Measurements from ENCODE around the gene SMARCC1.

SMARCC1 gene

GRCh38 chr3:47692158-47692557 lies 89.5 kb downstream of the SMARCC1 start:
- DNase-seq, result no peak

- DNase-seq, result no peak
Measured at GRCh38 chr3:47688488-47688887, 93.2 kb downstream of the SMARCC1 start.

GRCh38 chr3:47685037-47685436 lies 96.7 kb downstream of the SMARCC1 start:
- no peak for DNase-seq

DNA sequence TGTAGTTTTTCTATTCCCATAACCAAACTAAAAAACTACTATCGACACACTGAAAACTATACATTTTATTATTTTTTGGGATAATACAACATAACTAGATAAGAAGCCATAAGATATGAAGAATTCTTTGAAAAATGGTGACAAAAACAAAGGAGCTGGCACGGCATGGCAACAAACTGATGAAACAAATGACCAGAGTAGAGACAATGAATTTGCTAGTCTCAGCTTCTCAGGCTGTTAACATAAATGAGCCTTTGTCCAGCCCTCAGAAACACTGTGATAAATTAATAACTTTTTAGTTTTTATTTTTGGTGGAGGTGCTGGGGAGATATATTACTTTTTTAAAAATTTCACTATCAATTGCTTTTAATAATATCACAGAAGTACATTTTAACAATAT lies 100.7 kb downstream of the SMARCC1 start:
- no peak for DNase-seq

GRCh38 chr3:47678446-47679338 lies 103.0 kb downstream of the SMARCC1 start:
- DNase-seq, result no peak

GRCh38 chr3:47669026-47669749 lies 112.5 kb downstream of the SMARCC1 start:
- DNase-seq, result peak; percentile 46

GRCh38 chr3:47666118-47666517 lies 115.6 kb downstream of the SMARCC1 start:
- no peak for DNase-seq

DNA sequence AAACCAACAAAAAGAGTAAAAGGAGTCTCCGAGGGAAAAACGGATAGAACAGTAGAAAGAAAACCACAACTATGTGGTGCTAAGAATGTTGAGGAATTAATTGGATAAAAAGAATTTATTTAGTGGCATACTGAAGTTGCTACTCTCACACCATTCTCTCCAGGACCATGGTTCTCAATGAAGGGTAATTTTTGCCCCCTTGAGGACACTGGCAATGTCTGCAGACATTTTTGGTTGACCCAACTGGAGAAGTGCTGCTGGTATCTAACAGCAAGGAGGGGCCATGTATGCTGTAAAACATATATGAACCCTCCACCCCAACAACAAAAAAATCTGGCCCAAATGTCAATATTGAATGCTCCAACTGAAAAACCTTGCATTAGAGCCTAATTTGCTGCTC lies 117.2 kb downstream of the SMARCC1 start:
- peak; percentile 8 for DNase-seq

- no peak for DNase-seq
Measured at GRCh38 chr3:47663630-47664240, 118.0 kb downstream of the SMARCC1 start.

- DNase-seq, result no peak
Measured at GRCh38 chr3:47661121-47661752, 120.5 kb downstream of the SMARCC1 start.

GRCh38 chr3:47658444-47658843 lies 123.2 kb downstream of the SMARCC1 start:
- no peak for DNase-seq

DNA sequence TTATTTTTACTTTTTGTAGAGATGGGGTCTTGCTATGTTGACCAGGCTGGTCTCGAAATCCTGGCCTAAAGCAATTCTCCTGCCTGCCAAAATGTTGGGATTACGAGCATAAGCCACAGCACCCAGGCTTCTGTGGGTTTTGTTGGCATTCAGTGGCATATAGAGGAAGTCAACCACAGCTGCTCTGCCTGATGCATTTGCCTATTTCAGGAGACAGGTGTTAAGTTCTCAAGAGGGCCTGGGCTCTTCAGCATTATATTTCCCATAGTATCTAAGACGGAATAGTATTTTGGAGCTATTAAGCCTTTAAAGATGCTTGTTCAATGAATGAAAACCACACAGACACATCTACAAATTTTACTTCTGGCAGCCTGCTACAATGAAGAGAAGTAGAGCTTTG lies 129.6 kb downstream of the SMARCC1 start:
- no peak for DNase-seq

DNA sequence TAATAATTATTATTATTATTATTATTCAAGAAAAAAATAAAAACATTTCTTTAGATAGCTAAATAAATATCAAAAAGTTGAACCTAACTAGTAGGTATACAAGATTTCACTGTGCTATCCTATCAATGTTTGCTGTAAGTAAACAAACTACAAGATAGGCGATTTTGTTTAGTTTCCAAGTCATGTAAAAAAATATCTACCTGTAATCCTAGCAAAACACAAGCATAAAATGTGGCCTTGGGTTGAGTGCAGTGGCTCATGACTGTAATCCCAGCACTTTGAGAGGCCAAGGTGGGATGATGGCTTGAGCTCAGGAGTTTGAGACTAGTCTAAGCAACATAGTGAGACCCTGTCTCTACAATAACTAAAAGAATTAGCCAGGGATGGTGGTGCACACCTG lies 131.4 kb downstream of the SMARCC1 start:
- DNase-seq, result no peak

DNA sequence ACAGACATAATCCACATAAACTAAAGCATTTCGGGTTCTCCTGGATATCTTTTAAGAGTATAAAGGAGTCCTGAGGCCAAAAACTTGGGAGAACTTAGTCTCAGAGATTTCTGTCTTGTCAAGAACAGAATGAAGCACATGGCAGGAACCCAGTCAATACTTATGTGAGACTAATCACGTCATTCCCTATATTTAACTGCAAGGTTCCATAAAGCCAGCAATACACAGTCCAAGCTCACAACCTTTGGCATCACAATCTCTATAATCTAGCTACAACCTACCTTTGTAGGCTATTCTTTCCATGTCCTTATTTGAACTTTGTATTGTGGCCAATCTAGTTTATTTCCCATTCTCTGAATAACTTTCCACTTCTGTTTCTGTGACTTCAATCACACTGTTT lies 134.1 kb downstream of the SMARCC1 start:
- DNase-seq, result no peak

DNA sequence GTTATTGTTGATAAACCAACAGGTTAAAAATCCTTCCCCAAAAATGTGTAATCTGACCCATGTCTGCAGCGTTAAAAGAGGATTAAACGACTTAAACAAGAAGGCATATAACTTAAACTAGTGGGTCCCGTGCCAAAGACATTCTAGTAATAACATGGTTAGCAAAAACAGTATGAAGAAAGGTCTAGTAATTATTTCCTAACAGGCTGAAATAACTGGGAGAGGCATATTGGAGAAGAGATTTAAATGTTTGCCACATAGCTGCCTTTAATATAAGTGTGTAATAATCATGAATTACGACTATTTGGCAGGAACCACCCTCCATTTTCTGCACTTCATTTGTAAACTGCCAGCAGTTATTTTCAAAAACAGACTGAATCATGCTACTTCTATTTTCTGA lies 135.3 kb downstream of the SMARCC1 start:
- no peak for DNase-seq

GRCh38 chr3:47645551-47645950 lies 136.1 kb downstream of the SMARCC1 start:
- DNase-seq, result peak; percentile 22

- DNase-seq, result no peak
Measured at GRCh38 chr3:47643092-47643491, 138.6 kb downstream of the SMARCC1 start.

DNA sequence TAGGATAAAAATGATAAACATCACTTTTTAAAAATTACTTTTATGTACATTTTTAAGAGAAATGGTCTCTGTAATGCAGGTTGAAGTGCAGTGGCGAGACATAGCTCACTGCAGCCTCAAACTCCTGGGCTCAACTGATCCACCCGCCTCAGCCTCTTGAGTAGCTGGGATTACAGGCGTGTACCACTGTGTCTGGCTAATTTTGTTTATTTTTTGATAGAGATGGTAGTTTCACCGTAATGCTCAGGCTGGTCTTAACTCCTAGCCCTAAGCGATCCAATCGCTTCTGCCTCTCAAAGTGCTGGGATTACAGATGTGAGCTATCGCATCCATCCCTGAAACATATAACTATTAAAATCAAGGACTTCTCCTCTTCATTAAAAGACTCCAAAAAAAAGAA lies 140.0 kb downstream of the SMARCC1 start:
- DNase-seq, result no peak

GRCh38 chr3:47636921-47637320 lies 144.8 kb downstream of the SMARCC1 start:
- no peak for DNase-seq

- DNase-seq, result no peak
Measured at GRCh38 chr3:47636225-47636624, 145.5 kb downstream of the SMARCC1 start.

GRCh38 chr3:47635536-47635935 lies 146.2 kb downstream of the SMARCC1 start:
- no peak for DNase-seq

GRCh38 chr3:47634996-47635395 lies 146.7 kb downstream of the SMARCC1 start:
- DNase-seq, result no peak

DNA sequence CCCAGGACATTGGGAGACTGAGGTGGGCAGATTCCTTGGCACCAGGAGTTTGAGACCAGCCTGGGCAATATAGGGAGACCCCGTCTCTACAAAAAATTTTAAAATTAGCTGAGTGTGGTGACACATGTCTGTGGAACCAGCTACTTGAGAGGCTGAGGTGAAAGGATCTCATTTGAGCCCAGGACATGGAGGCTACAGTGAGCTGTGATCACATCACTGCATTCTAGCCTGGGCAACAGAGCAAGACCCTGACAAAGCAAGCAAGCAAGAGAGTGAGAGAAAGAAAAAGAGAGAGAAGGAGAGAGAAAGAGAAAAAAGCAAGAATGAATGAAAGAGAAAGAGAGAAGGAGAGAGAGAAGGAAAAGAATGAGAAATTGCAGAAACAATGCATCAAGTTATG lies 150.9 kb downstream of the SMARCC1 start:
- DNase-seq, result no peak

Measured in NCI-H226 (cell line).